Muscle layer of colon (tissue), 2 donors: ENCODE results near the gene SYT14.

ENCODE experiments used
- H3K27ac ChIP-seq: one replicate; pipeline ENCODE4 v1.7.0; 2013; ENCODE audit warnings: low read depth, mild to moderate bottlenecking, low read length, moderate library complexity
- H3K27me3 ChIP-seq, 2 donors: one replicate each; pipeline ENCODE4 v1.7.0; 2013; ENCODE audit warnings: low read length in 2 of 2, mild to moderate bottlenecking in 2 of 2; ENCODE audit not compliant: insufficient read depth in 2 of 2, control insufficient read depth in 1 of 2
- H3K36me3 ChIP-seq: one replicate; pipeline ENCODE4 v1.7.0; 2013; ENCODE audit warnings: mild to moderate bottlenecking, low read length; ENCODE audit not compliant: insufficient read depth
- H3K4me1 ChIP-seq: one replicate; pipeline ENCODE4 v1.7.0; 2013; ENCODE audit warnings: mild to moderate bottlenecking, low read length; ENCODE audit not compliant: insufficient read depth
- H3K4me3 ChIP-seq, 2 donors: one replicate each; pipeline ENCODE4 v1.7.0; 2013; ENCODE audit warnings: low read length in 2 of 2, low read depth in 1 of 2, mild to moderate bottlenecking in 1 of 2, moderate library complexity in 1 of 2
- H3K9ac ChIP-seq: one replicate; pipeline ENCODE4 v1.7.0; 2013; ENCODE audit warnings: low read length
- H3K9me3 ChIP-seq: one replicate; pipeline ENCODE4 v1.7.0; 2013; ENCODE audit warnings: mild to moderate bottlenecking, low read length
- donor health status: abdominal sarcoma.
- donor health status: Adenocarcinoma of cecum.

SYT14 gene

GRCh38 chr1:210213335-210213734, 275.3 kb downstream of the SYT14 start:
- Histone ChIP-seq H3K4me3 (no peak overlapping the region), H3K9ac (no peak overlapping the region), H3K4me1 (no peaks in the 10 kb centered on the region), H3K27ac (no peak overlapping the region), H3K36me3 (no peaks in the 10 kb centered on the region), H3K9me3 (no peaks in the 10 kb centered on the region), H3K27me3 (no peaks in the 10 kb centered on the region)

- H3K4me3 ChIP-seq = no peak overlapping the region
- no peaks in the 10 kb centered on the region for H3K4me1 ChIP-seq
- H3K27ac ChIP-seq = no peak overlapping the region
- no peaks in the 10 kb centered on the region for H3K36me3 ChIP-seq
- no peaks in the 10 kb centered on the region for H3K27me3 ChIP-seq
- H3K9me3 ChIP-seq = no peaks in the 10 kb centered on the region
- no peak overlapping the region for H3K9ac ChIP-seq
Observed at GRCh38 chr1:210214573-210215409, 276.8 kb downstream of the SYT14 start.

- no peak overlapping the region for H3K27ac ChIP-seq
- no peaks in the 10 kb centered on the region for H3K9me3 ChIP-seq
- H3K4me3 ChIP-seq = no peak overlapping the region
- H3K36me3 ChIP-seq = no peaks in the 10 kb centered on the region
- no peaks in the 10 kb centered on the region for H3K27me3 ChIP-seq
- H3K4me1 ChIP-seq = peaks cover 4% of the 10 kb centered on the region
- H3K9ac ChIP-seq = no peak overlapping the region
Observed at GRCh38 chr1:210217482-210217881, 279.5 kb downstream of the SYT14 start.

- H3K9ac ChIP-seq = no peak overlapping the region
- no peaks in the 10 kb centered on the region for H3K36me3 ChIP-seq
- no peaks in the 10 kb centered on the region for H3K9me3 ChIP-seq
- no peak overlapping the region for H3K27ac ChIP-seq
- no peak overlapping the region for H3K4me3 ChIP-seq
- H3K4me1 ChIP-seq = peaks cover 9% of the 10 kb centered on the region
- no peaks in the 10 kb centered on the region for H3K27me3 ChIP-seq
Observed at GRCh38 chr1:210218047-210218446, 280.0 kb downstream of the SYT14 start.
